Activated T-helper 2 cell treated with anti-CD3 and anti-CD28 coated beads, Interferon-gamma antibody, Interleukin-2, Interleukin-4, amounts not matched to agents 10 μg/mL and 5 μg/mL and 100 μg/mL, durations not matched to agents 14 hours and 24 hours and 36 hours (primary cell): ENCODE measurements around the gene CRIM1. TPM values are rescaled to one million over a fixed set of nuclear protein-coding genes. Genes with fewer than 3 reads are reported as not detected.

ENCODE experiments used
- DNase-seq: peaks from one replicate; pipeline ENCODE4 v3.0.0; 2021; ENCODE audit warnings: low spot score
- H3K27ac Mint-ChIP-seq: one replicate; pipeline ENCODE4 v1.8.0; 2021; ENCODE audit warnings: mixed read lengths
- H3K27me3 Mint-ChIP-seq: one replicate; pipeline ENCODE4 v1.8.0; 2021; ENCODE audit warnings: low read depth, mixed read lengths
- H3K36me3 Mint-ChIP-seq: one replicate; pipeline ENCODE4 v1.8.0; 2021; ENCODE audit warnings: low read depth, mixed read lengths
- H3K4me1 Mint-ChIP-seq: one replicate; pipeline ENCODE4 v1.8.0; 2021; ENCODE audit warnings: low read depth, mixed read lengths
- H3K4me3 Mint-ChIP-seq: one replicate; pipeline ENCODE4 v1.8.0; 2021; ENCODE audit warnings: low read depth, mild to moderate bottlenecking, moderate library complexity, mixed read lengths
- H3K9me3 Mint-ChIP-seq: one replicate; pipeline ENCODE4 v1.8.0; 2021; ENCODE audit warnings: mixed read lengths
- intact Hi-C: fragments of 100-400 bp; cut with micrococcal nuclease; formaldehyde crosslinking; loops from one replicate; pipeline ENCODE4 v1.15.1; 2023
- total RNA-seq: library from RNA; stranded (reverse); gene quantifications from 2 replicates; pipeline ENCODE4 v1.2.3, GENCODE V29; 2022

CRIM1 gene
- total RNA-seq, 1 donor from 2014 or later, result 12.8 TPM

DNA sequence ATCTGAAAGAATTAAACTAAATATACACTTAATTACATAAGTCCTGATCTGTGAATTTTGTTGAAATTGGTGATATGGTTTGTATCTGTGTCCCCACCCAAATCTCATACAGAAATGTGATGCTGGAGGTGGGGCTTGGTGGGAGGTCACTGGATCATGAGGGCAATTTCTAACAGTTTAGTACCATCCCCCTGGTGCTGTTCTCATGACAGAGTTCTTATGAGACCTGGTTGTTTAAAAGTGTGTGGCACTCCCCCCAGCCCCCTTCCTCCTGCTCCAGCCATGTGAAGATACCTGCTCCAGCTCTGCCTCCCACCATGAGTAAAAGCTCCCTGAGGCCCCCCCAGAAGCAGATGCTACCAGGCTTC, 223.7 kb downstream of the CRIM1 start:
- intact Hi-C loops, result no loop called here
- DNase-seq, result no peak
- Mint-ChIP-seq H3K9me3 (no peaks in the 10 kb centered on the region), H3K4me3 (no peak overlapping the region), H3K27me3 (no peaks in the 10 kb centered on the region), H3K36me3 (peaks cover 87% of the 10 kb centered on the region), H3K27ac (no peak overlapping the region), H3K4me1 (peaks cover 11% of the 10 kb centered on the region)

DNA sequence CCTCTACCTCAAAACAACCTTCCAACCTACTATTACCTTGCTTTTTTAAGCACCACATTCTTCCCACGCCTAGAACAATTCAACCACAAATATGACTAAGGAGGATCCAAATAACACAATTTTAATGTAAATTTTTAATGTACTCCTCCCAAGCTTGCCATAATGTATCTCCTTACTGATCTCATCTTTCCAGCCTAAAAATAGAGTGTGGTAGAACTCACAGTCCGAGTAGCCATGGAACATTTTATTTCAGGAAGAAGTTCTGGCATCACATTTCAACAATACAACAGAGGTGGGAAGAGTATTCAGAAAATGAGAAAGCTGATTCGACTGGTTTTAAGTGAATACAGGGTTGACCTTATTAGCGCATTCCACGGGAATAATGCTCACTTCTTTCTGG, 227.0 kb downstream of the CRIM1 start:
- H3K4me3 Mint-ChIP-seq, result no peak overlapping the region
- no peaks in the 10 kb centered on the region for H3K27me3 Mint-ChIP-seq
- intact Hi-C loops, result no loop called here
- peaks cover 11% of the 10 kb centered on the region for H3K4me1 Mint-ChIP-seq
- peaks cover 87% of the 10 kb centered on the region for H3K36me3 Mint-ChIP-seq
- no peak for DNase-seq
- H3K27ac Mint-ChIP-seq, result no peak overlapping the region
- H3K9me3 Mint-ChIP-seq, result no peaks in the 10 kb centered on the region

DNA sequence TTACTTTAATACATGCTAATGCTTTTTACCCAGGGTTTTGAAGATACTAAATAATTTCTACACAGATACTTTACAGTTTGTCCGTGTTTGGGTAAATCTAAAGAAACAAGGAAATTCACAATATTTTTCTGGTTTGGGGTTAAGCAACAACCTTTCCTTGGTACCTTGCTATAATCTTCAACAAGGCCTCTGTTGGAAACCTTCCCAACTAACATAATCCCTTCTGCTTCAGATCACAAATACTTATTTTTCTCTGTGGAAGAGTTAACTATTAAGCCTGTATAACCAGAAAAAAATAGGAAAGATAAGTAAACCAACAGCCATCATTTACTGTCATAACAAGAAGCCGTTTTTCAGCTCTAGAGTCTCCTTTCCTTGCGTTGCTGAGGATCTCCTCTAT, 227.4 kb downstream of the CRIM1 start:
- H3K4me3 Mint-ChIP-seq, result no peak overlapping the region
- H3K36me3 Mint-ChIP-seq, result peaks cover 83% of the 10 kb centered on the region
- H3K27ac Mint-ChIP-seq, result no peak overlapping the region
- no peak for DNase-seq
- H3K27me3 Mint-ChIP-seq, result no peaks in the 10 kb centered on the region
- H3K4me1 Mint-ChIP-seq, result peaks cover 11% of the 10 kb centered on the region
- no peaks in the 10 kb centered on the region for H3K9me3 Mint-ChIP-seq
- intact Hi-C loops, result no loop called here

DNA sequence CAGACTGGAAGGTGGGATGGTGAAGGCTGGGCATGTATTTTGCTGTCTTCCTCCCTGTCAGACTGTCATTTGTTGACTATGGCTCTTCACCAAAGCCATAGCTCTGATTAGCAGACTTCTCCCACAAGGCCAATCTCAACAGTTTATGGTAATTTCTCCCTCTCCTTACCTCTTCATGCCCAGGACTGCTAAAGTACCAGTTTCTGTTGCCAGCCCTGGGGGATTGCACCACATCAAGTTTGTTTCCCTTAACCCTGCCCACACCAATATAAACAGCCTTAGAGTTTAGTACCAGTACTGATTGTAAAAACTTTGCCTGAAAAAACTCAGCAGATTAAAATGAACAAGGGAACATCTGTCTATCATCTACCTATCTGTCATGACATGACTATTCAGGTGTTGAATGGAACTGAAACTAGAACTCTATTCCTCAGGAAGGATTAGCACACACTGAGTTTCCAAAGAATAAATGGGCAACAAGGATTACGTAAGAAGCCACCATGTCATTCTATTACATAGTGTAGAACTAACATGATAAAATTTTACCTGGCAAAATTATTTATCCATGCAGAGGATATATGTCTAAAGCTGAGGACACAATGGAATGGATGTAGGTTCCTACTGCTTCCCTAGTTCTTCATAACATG, 228.7 kb downstream of the CRIM1 start:
- Mint-ChIP-seq H3K36me3 (peaks cover 74% of the 10 kb centered on the region), H3K27ac (no peak overlapping the region), H3K27me3 (no peaks in the 10 kb centered on the region)

DNA sequence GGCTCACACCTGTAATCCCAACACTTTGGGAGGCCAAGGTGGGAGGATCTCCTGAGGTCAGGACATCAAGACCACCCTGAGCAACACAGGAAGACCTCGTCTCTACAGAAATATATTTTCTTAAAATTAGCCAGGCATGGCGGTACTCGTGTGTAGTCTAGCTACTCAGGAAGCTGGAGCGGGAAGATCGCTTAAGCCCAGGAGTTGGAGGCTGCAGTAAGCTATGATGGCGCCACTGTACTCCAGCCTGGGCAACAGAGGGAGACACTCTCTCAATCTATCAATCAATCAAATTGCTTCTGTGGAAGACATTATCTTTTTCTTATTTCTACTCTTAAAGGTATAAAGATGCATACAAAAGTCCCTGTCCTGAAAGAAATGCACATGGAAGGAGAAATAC, 231.1 kb downstream of the CRIM1 start:
- peaks cover 53% of the 10 kb centered on the region for H3K36me3 Mint-ChIP-seq
- H3K9me3 Mint-ChIP-seq, result no peaks in the 10 kb centered on the region
- no peaks in the 10 kb centered on the region for H3K4me1 Mint-ChIP-seq
- no peak overlapping the region for H3K4me3 Mint-ChIP-seq
- no peaks in the 10 kb centered on the region for H3K27me3 Mint-ChIP-seq
- DNase-seq, result no peak
- intact Hi-C loops, result no loop called here
- no peak overlapping the region for H3K27ac Mint-ChIP-seq

More for the DNA sequence above, 228.7 kb downstream of the CRIM1 start:
- Mint-ChIP-seq H3K4me3 (no peak overlapping the region), H3K9me3 (no peaks in the 10 kb centered on the region), H3K4me1 (no peaks in the 10 kb centered on the region)
- intact Hi-C loops, result no loop called here
- DNase-seq, result no peak

DNA sequence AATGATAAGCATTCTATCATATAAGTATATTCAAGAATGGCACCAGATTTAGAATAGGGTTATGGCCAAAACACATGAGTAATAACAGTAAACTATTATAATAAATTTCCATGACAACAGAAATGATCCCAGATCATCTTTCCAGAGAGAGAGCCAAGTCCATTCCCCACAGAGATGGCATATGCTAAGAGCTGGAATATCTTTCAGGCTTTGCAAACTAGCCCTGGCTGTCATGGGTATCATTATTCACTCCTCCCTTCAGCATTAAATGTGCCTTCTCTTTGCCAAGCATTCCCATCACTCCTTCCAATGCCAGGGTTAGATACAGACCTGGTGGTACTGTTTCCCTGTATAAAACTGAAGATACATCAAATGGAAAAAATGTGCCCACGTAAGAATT, 231.5 kb downstream of the CRIM1 start:
- Mint-ChIP-seq H3K27ac (no peak overlapping the region), H3K36me3 (peaks cover 53% of the 10 kb centered on the region)
- intact Hi-C loops, result no loop called here

DNA sequence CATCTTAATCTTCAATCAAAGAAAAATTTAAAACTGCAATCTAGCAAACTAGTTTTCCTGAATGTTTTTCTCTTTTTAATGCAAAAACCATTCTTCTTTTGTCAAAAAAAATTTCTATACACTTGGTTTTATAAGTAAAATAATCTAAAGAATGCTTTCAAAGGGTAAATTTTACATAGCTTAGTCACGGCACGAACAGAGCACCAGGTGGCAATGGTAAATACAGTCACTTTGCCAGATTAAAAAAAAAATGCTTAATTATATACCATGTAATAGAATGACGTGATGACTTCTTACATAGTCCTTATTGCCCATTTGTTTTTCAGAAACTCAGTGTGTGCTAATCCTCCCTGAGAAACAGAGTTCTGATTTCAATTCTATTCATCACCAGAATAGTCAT, 232.0 kb downstream of the CRIM1 start:
- Mint-ChIP-seq H3K27me3 (no peaks in the 10 kb centered on the region), H3K4me1 (no peaks in the 10 kb centered on the region), H3K9me3 (no peaks in the 10 kb centered on the region), H3K36me3 (peaks cover 49% of the 10 kb centered on the region), H3K27ac (no peak overlapping the region), H3K4me3 (no peak overlapping the region)
- intact Hi-C loops, result no loop called here
- DNase-seq, result no peak

More for the DNA sequence above, 231.5 kb downstream of the CRIM1 start:
- H3K4me1 Mint-ChIP-seq, result no peaks in the 10 kb centered on the region
- H3K9me3 Mint-ChIP-seq, result no peaks in the 10 kb centered on the region
- no peak overlapping the region for H3K4me3 Mint-ChIP-seq
- DNase-seq, result no peak
- H3K27me3 Mint-ChIP-seq, result no peaks in the 10 kb centered on the region

DNA sequence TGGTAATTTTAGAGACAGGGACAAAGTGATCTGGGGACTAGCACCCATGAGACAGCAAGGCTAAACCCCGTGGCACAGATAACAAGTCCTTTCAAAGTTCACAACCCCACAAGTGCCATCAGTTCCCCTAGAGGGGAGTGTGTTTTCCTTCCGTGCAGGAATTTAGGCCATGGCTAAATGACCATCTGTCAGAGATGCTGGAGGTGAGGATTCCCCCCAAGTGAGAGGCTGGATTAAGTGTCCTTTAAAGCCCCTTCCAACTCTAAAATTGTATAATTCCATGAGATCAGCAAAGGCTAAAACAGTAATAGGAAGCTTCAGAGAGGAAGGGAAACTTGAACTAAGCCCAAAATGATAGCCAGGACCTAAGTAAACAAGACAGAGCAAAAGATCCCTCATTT, 233.7 kb downstream of the CRIM1 start:
- H3K9me3 Mint-ChIP-seq, result no peaks in the 10 kb centered on the region
- no peak overlapping the region for H3K27ac Mint-ChIP-seq
- intact Hi-C loops, result no loop called here
- no peaks in the 10 kb centered on the region for H3K27me3 Mint-ChIP-seq
- H3K4me3 Mint-ChIP-seq, result no peak overlapping the region
- no peak for DNase-seq
- H3K36me3 Mint-ChIP-seq, result peaks cover 37% of the 10 kb centered on the region
- H3K4me1 Mint-ChIP-seq, result peaks cover 2% of the 10 kb centered on the region

DNA sequence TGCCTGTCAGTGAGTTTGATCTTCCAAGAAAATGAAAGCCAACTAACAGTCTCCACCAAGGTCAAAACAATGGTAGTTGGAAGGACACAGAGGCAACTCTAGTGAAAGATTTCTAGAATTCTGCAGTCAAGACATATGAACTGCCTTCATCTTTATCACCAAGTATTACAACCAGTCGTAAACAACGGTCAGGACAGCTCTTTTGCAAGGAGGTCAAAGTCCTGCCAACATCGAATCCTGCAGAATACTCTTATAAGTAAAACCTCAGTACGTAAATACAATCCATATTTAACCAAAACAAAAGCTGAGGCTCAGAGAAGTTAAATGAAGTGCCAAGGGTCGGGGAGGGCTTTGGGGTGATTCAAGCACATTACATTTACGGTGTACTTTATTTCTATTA, 239.3 kb downstream of the CRIM1 start:
- peaks cover 22% of the 10 kb centered on the region for H3K4me1 Mint-ChIP-seq
- intact Hi-C loops, result loop anchor here (5.0 kb wide), 1 partner anchor 372 kb away; the partner anchor contains the start of gene STRN
- H3K4me3 Mint-ChIP-seq, result no peak overlapping the region
- H3K27ac Mint-ChIP-seq, result no peak overlapping the region
- no peak for DNase-seq
- peaks cover 12% of the 10 kb centered on the region for H3K36me3 Mint-ChIP-seq
- no peaks in the 10 kb centered on the region for H3K27me3 Mint-ChIP-seq
- no peaks in the 10 kb centered on the region for H3K9me3 Mint-ChIP-seq

DNA sequence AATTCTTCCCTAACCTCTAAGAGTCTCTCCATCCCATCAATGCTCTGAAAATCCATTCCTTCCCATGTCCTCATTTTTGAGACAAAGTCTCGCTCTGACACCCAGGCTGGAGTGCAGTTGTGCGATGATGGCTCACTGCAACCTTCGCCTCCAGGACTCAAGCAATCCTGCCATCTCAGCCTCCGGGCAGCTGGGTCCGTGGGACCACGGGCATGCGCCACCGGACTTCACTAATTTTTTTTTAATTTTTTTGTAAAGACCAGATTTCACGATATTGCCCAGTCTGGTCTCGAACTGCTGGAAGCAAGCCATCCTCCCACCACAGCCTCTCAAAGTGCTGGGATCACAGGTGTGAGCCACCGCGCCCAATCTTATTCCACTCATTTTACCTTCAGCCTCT, 240.8 kb downstream of the CRIM1 start:
- H3K27ac Mint-ChIP-seq, result peak overlapping the region; percentile 25
- H3K27me3 Mint-ChIP-seq, result no peaks in the 10 kb centered on the region
- DNase-seq, result no peak
- no peaks in the 10 kb centered on the region for H3K9me3 Mint-ChIP-seq
- intact Hi-C loops, result loop anchor here (2.0 to 5.0 kb wide), 2 partner anchors 240 to 371 kb away; partner anchors contain the start of gene STRN
- peak overlapping the region; percentile 91 for H3K4me3 Mint-ChIP-seq
- H3K36me3 Mint-ChIP-seq, result peaks cover 12% of the 10 kb centered on the region
- peaks cover 22% of the 10 kb centered on the region for H3K4me1 Mint-ChIP-seq

DNA sequence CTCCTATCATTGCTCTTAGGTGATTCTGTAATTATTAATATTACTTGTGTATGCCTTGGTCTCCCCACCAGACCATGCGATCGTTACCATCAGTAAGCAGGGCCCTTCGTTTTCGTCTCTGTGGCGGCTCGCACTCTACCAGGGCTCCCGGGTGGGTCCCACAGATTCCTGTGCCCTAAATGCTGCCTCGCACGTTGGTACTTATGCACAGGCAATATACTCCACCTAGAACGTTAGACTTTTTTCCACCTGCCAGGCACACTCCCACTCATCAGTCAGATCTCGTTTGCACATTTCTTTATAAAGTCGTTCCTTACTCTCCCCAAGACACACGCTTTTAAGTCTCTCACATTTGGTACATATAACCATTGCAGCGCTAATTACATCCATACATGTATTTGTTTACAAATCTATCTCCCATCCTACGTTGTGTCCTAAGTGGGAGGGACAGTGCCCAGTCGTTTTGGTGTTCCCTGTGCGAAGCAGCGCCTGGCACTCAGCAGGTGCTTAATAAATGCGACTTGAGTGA, 241.5 kb downstream of the CRIM1 start:
- Mint-ChIP-seq H3K27me3 (no peaks in the 10 kb centered on the region), H3K36me3 (peaks cover 9% of the 10 kb centered on the region), H3K4me3 (peak overlapping the region; percentile 91), H3K9me3 (no peaks in the 10 kb centered on the region), H3K27ac (peak overlapping the region; percentile 86), H3K4me1 (peaks cover 22% of the 10 kb centered on the region)
- DNase-seq, result no peak
- intact Hi-C loops, result loop anchor here (2.0 to 5.0 kb wide), 2 partner anchors 240 to 370 kb away; partner anchors contain the start of gene STRN

DNA sequence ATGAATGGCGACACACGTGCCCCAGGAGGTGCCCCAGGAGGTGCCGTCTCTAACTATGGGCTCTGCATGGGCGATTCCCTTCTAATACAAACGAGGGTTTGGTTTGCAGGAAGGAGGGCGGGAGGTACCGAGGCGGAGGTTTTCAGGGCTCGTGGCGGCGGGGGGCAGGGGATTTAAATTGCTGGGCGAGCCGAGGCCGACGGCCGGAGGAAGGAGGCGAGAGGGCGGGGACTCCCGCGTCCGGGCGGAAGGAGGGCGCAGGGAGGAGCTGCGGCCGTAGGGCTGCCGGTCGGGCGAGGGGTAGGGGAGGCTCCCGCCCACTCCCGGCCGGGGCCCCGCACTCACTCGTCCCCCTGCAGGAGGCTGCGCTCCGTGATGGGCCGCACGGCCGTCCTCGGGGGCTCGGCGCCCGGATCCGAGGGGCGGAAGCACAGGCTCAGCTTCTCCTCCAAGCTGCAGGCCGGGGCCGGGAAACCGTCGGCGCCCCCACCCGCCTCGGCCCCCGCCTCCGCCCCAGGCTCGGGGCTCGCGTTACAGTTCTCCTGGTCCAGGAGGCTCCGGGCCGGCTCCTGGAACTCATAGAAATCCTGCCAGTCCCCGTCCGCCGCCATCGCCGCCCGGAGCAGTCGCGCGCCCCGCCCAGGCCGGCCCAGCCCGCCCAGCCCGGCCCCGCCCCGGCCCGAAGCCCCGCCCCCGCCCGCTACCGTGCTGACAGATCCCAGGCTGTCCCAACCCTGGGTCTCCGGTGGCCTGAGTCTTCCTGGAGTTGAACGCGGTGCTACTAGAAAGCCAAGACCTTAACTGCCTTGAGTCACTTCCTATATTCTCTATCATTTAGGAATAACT, 242.2 kb downstream of the CRIM1 start, which contains the start of gene FEZ2:
Gene FEZ2 (minus strand): TSS at position 637 of the 846 bp plus-strand sequence. CDS start 26 bp downstream, at position 611.
- Mint-ChIP-seq H3K4me3 (peak within 1 kb of the TSS; percentile 91), H3K27me3 (no peaks in the 10 kb centered on the region), H3K27ac (peak within 1 kb of the TSS; percentile 86), H3K4me1 (peaks cover 22% of the 10 kb centered on the region), H3K36me3 (peaks cover 9% of the 10 kb centered on the region), H3K9me3 (no peaks in the 10 kb centered on the region)
- DNase-seq, result peak; percentile 72
- intact Hi-C loops, result loop anchor here (2.0 to 5.0 kb wide), 2 partner anchors 241 to 370 kb away; partner anchors contain the start of gene STRN
